ENCODE data around the gene ZNF582.

DNA sequence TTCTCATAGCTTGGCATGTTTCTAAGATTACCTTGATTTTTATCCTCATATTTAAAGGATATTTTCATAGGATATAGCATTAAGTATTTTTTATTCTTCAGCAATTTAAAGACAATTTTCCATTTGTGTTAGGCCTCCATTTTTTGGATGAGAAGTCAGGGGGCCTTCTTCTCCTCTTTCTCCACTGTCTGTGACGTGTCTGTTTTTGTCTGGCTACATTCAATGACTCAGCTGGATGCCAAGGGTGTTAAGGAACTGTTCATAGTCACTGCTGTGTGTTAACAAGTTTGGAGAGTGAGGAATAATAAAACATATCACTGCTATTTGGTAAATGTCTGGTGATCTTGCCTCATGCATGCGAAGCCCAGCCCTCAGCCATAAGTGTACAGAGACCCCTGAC lies 36.4 kb downstream of the ZNF582 start:
- TF ChIP-seq POLR2A (IDR thresholded peaks at IDR 0.05) (no peak), CTCF (IDR thresholded peaks at IDR 0.05) (no peak)

Measured in body of pancreas (tissue), 4 donors.